ENCODE data around the gene TYW1B.
"Not testable (repeated sequence)": the region's sequence is repeated elsewhere in the genome, so short reads cannot be mapped to it uniquely, and the experiment has no call there.

TYW1B gene

GRCh38 chr7:72829291-72829686 is 1.3 kb upstream of the TYW1B start:
- in situ Hi-C loops (cut with MboI; ENCODE audit: low sequenced_read_pairs), result loop anchor here (10.0 kb wide), 1 partner anchor 96 kb away; the partner anchor contains the start of gene POM121
- H3K4me1 ChIP-seq; H3K27me3 ChIP-seq (ENCODE audit: low read depth); H3K9me3 ChIP-seq: not testable (repeated sequence)
- peak; percentile 93 to 97 for DNase-seq (ENCODE audit: low spot score in 2 of 2)
- H3K36me3 ChIP-seq (replicated peaks), result peaks cover 11% of the 10 kb centered on the region
- peak overlapping the region; percentile 66 for H3K4me3 ChIP-seq

- H3K4me3 ChIP-seq; H3K4me1 ChIP-seq; H3K36me3 ChIP-seq (replicated peaks); H3K27me3 ChIP-seq (ENCODE audit: low read depth); DNase-seq (ENCODE audit: low spot score in 2 of 2); H3K9me3 ChIP-seq: not testable (repeated sequence)
- in situ Hi-C loops (cut with MboI; ENCODE audit: low sequenced_read_pairs), result loop anchor here (10.0 kb wide), 1 partner anchor 101 kb away; the partner anchor contains the start of gene POM121
Observed at GRCh38 chr7:72823765-72824732, 4.0 kb downstream of the TYW1B start.

GRCh38 chr7:72822497-72822896 is 5.5 kb downstream of the TYW1B start:
- not testable (repeated sequence) for H3K36me3 ChIP-seq (replicated peaks); H3K9me3 ChIP-seq; DNase-seq (ENCODE audit: low spot score in 2 of 2); H3K27me3 ChIP-seq (ENCODE audit: low read depth); H3K4me3 ChIP-seq; H3K4me1 ChIP-seq
- in situ Hi-C loops (cut with MboI; ENCODE audit: low sequenced_read_pairs), result loop anchor here (10.0 kb wide), 1 partner anchor 102 kb away; the partner anchor contains the start of gene POM121

- H3K36me3 ChIP-seq (replicated peaks); H3K4me3 ChIP-seq; H3K27me3 ChIP-seq (ENCODE audit: low read depth); H3K4me1 ChIP-seq; in situ Hi-C loops (cut with MboI; ENCODE audit: low sequenced_read_pairs); H3K9me3 ChIP-seq; DNase-seq (ENCODE audit: low spot score in 2 of 2): not testable (repeated sequence)
Observed at GRCh38 chr7:72818663-72819361, 9.2 kb downstream of the TYW1B start.

GRCh38 chr7:72817661-72818060 is 10.3 kb downstream of the TYW1B start:
- H3K9me3 ChIP-seq; H3K4me1 ChIP-seq; H3K36me3 ChIP-seq (replicated peaks); H3K4me3 ChIP-seq; H3K27me3 ChIP-seq (ENCODE audit: low read depth); in situ Hi-C loops (cut with MboI; ENCODE audit: low sequenced_read_pairs): not testable (repeated sequence)
- peak in 1 of 2 experiments; percentile 31 for DNase-seq (ENCODE audit: low spot score in 2 of 2)

- in situ Hi-C loops (cut with MboI; ENCODE audit: low sequenced_read_pairs); H3K4me1 ChIP-seq: not testable (repeated sequence)
Observed at GRCh38 chr7:72816370-72817157, 11.4 kb downstream of the TYW1B start.

GRCh38 chr7:72810437-72810836 is 17.6 kb downstream of the TYW1B start:
- H3K4me1 ChIP-seq; H3K36me3 ChIP-seq (replicated peaks); H3K27me3 ChIP-seq (ENCODE audit: low read depth); H3K4me3 ChIP-seq; DNase-seq (ENCODE audit: low spot score in 2 of 2); H3K9me3 ChIP-seq; in situ Hi-C loops (cut with MboI; ENCODE audit: low sequenced_read_pairs): not testable (repeated sequence)

More at GRCh38 chr7:72816370-72817157, 11.4 kb downstream of the TYW1B start:
- H3K9me3 ChIP-seq; H3K36me3 ChIP-seq (replicated peaks); H3K27me3 ChIP-seq (ENCODE audit: low read depth); DNase-seq (ENCODE audit: low spot score in 2 of 2); H3K4me3 ChIP-seq: not testable (repeated sequence)

- in situ Hi-C loops (cut with MboI; ENCODE audit: low sequenced_read_pairs); H3K4me3 ChIP-seq; H3K9me3 ChIP-seq; H3K4me1 ChIP-seq; DNase-seq (ENCODE audit: low spot score in 2 of 2); H3K27me3 ChIP-seq (ENCODE audit: low read depth); H3K36me3 ChIP-seq (replicated peaks): not testable (repeated sequence)
Observed at GRCh38 chr7:72808511-72808910, 19.5 kb downstream of the TYW1B start.

- DNase-seq (ENCODE audit: low spot score in 2 of 2); in situ Hi-C loops (cut with MboI; ENCODE audit: low sequenced_read_pairs); H3K9me3 ChIP-seq; H3K4me3 ChIP-seq; H3K27me3 ChIP-seq (ENCODE audit: low read depth); H3K4me1 ChIP-seq; H3K36me3 ChIP-seq (replicated peaks): not testable (repeated sequence)
Observed at GRCh38 chr7:72806851-72807250, 21.1 kb downstream of the TYW1B start.

- Histone ChIP-seq H3K4me3 (no peak overlapping the region), H3K4me1 (no peaks in the 10 kb centered on the region), H3K27me3 (ENCODE audit: low read depth) (no peaks in the 10 kb centered on the region), H3K9me3 (no peaks in the 10 kb centered on the region), H3K36me3 (replicated peaks) (0 out of 2 replicates have a peak, but pooled peaks cover 8% of the 10 kb centered on the region)
- in situ Hi-C loops (cut with MboI; ENCODE audit: low sequenced_read_pairs), result no loop called here
- no peak for DNase-seq (ENCODE audit: low spot score in 2 of 2)
Observed at GRCh38 chr7:72805526-72806494, 22.2 kb downstream of the TYW1B start.

GRCh38 chr7:72803778-72804177 is 24.2 kb downstream of the TYW1B start:
- H3K4me3 ChIP-seq; in situ Hi-C loops (cut with MboI; ENCODE audit: low sequenced_read_pairs); H3K27me3 ChIP-seq (ENCODE audit: low read depth); H3K36me3 ChIP-seq (replicated peaks); H3K9me3 ChIP-seq; H3K4me1 ChIP-seq; DNase-seq (ENCODE audit: low spot score in 2 of 2): not testable (repeated sequence)

GRCh38 chr7:72801564-72801963 is 26.4 kb downstream of the TYW1B start:
- H3K9me3 ChIP-seq; H3K4me1 ChIP-seq; H3K4me3 ChIP-seq; H3K36me3 ChIP-seq (replicated peaks); DNase-seq (ENCODE audit: low spot score in 2 of 2); H3K27me3 ChIP-seq (ENCODE audit: low read depth); in situ Hi-C loops (cut with MboI; ENCODE audit: low sequenced_read_pairs): not testable (repeated sequence)

GRCh38 chr7:72795401-72795800 is 32.6 kb downstream of the TYW1B start:
- H3K27me3 ChIP-seq (ENCODE audit: low read depth); DNase-seq (ENCODE audit: low spot score in 2 of 2); H3K9me3 ChIP-seq; in situ Hi-C loops (cut with MboI; ENCODE audit: low sequenced_read_pairs); H3K4me3 ChIP-seq; H3K36me3 ChIP-seq (replicated peaks); H3K4me1 ChIP-seq: not testable (repeated sequence)
